ENCODE results near the gene POLR1B. TPM values are rescaled to one million over a fixed set of nuclear protein-coding genes. Genes with fewer than 3 reads are reported as not detected.
"Not testable (repeated sequence)": the region's sequence is repeated elsewhere in the genome, so short reads cannot be mapped to it uniquely, and the experiment has no call there.

POLR1B gene
- total and polyA plus RNA-seq, 8 donors = 18.4 to 25.3 (median 21.2) TPM

DNA sequence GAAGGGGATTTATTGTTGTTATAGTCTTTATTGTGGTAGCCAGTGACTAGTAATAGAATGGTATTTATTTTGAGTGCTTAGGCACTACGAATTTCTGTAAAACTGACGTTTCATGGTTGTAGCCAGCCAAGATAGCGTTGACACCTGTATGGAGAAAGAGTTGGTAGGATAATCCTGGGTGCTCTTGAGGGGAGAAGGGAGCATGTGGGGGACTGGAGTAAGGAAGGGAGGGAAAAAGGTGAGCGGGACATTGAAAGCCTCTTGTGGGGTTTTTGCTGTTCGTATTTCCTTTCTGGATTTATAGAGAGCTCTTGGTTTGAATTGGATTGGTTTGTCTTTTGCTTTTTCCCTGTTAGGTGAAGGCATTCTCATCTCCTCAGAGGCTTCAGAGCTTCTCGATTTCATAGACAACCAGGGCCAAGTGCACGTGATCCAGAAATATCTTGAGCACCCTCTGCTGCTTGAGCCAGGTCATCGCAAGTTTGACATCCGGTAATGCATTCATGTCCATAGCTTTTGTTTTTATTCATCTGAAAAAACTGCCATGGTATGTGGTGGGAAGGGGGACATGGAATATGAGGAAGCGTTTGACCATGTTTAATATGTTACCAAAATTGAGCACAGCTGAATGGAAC, 41.3 kb upstream of the POLR1B start:
- DNase-seq; H3K9me3 ChIP-seq; intact Hi-C loops (cut with DNase I); H3K4me1 ChIP-seq; H3K4me3 ChIP-seq; H3K27me3 ChIP-seq; H3K27ac ChIP-seq: not testable (repeated sequence)
- peak; percentile 91 for ATAC-seq
- H3K36me3 ChIP-seq = peaks cover 0 to 19% of the 10 kb centered on the region in 2 donors
- TF ChIP-seq, protein P1, sequence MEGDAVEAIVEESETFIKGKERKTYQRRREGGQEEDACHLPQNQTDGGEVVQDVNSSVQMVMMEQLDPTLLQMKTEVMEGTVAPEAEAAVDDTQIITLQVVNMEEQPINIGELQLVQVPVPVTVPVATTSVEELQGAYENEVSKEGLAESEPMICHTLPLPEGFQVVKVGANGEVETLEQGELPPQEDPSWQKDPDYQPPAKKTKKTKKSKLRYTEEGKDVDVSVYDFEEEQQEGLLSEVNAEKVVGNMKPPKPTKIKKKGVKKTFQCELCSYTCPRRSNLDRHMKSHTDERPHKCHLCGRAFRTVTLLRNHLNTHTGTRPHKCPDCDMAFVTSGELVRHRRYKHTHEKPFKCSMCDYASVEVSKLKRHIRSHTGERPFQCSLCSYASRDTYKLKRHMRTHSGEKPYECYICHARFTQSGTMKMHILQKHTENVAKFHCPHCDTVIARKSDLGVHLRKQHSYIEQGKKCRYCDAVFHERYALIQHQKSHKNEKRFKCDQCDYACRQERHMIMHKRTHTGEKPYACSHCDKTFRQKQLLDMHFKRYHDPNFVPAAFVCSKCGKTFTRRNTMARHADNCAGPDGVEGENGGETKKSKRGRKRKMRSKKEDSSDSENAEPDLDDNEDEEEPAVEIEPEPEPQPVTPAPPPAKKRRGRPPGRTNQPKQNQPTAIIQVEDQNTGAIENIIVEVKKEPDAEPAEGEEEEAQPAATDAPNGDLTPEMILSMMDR (IDR thresholded peaks at IDR 0.05) = peak in 1 of 2 donors; percentile 20

DNA sequence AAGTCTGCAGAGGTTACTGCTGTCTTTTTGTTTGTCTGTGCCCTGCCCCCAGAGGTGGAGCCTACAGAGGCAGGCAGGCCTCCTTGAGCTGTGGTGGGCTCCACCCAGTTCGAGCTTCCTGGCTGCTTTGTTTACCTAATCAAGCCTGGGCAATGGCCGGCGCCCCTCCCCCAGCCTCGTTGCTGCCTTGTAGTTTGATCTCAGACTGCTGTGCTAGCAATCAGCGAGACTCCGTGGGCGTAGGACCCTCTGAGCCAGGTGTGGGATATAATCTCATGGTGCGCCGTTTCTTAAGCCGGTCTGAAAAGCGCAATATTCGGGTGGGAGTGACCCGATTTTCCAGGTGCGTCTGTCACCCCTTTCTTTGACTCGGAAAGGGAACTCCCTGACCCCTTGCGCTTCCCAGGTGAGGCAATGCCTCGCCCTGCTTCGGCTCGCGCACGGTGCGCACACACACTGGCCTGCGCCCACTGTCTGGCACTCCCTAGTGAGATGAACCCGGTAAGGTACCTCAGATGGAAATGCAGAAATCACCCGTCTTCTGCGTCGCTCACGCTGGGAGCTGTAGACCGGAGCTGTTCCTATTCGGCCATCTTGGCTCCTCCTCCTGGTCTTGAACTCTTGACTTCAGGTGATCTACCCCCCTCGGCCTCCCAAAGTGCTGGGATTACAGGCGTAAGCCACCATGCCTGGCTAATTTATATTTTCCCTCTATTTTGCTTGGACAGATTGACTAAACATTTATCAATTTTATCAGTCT, 32.8 kb upstream of the POLR1B start:
- intact Hi-C loops (cut with DNase I); H3K27me3 ChIP-seq; H3K27ac ChIP-seq; H3K9me3 ChIP-seq; ATAC-seq; DNase-seq; H3K4me3 ChIP-seq; H3K4me1 ChIP-seq: not testable (repeated sequence)
- H3K36me3 ChIP-seq = peaks cover 0 to 23% of the 10 kb centered on the region in 2 donors

DNA sequence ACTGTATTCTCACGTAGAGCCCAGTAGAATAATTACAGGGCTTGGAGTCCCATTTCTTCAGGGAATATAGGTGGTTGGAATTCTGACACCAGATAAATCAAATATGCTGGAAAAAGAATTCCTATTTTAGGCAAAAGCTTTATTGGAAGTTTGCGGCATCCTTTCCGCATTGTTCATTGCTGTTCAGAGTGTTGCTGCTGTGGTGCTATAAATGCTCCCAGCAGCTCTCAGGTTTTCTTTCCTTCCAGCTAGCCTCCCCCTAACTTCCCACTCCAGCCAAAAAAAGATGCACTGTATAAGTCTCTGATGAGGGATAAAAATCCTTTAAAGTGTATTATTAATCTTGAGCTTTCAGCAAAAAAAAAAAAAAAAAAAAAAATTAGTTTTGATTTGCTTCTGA, 25.5 kb upstream of the POLR1B start:
- no peaks in the 10 kb centered on the region for H3K4me1 ChIP-seq
- DNase-seq (no peak), ATAC-seq (no peak)
- no peak overlapping the region for H3K27ac ChIP-seq
- H3K9me3 ChIP-seq = peaks cover 0 to 6% of the 10 kb centered on the region in 2 donors
- H3K27me3 ChIP-seq = no peaks in the 10 kb centered on the region
- no peak overlapping the region for H3K4me3 ChIP-seq
- TF ChIP-seq, protein P1 (IDR thresholded peaks at IDR 0.05) = no peak
- intact Hi-C loops (cut with DNase I) = no loop called here
- peaks cover 0 to 57% of the 10 kb centered on the region in 2 donors for H3K36me3 ChIP-seq

DNA sequence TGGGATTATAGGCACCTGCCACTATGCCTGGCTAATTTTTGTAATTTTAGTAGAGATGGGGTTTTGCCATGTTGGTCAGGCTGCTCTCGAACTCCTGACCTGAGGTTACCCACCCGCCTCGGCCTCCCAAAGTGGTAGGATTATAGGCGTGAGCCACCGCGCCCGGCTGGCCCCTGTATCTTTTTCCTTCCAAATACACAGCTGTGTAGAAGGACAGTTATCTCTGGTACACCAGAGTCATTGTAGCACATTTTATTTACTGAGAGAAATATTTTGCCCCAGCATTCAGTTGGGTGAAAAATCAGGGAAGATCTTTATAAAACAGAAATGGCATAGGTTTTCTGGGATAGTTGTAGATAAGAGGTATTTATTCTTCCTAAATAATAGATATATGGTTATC, 23.5 kb upstream of the POLR1B start:
- H3K9me3 ChIP-seq = peaks cover 0 to 6% of the 10 kb centered on the region in 2 donors
- ATAC-seq (no peak), DNase-seq (no peak)
- TF ChIP-seq, protein P1 (IDR thresholded peaks at IDR 0.05) = no peak
- H3K27ac ChIP-seq = no peak overlapping the region
- peaks cover 0 to 73% of the 10 kb centered on the region in 2 donors for H3K36me3 ChIP-seq
- H3K4me1 ChIP-seq = no peaks in the 10 kb centered on the region
- no peaks in the 10 kb centered on the region for H3K27me3 ChIP-seq
- intact Hi-C loops (cut with DNase I) = no loop called here
- no peak overlapping the region for H3K4me3 ChIP-seq

DNA sequence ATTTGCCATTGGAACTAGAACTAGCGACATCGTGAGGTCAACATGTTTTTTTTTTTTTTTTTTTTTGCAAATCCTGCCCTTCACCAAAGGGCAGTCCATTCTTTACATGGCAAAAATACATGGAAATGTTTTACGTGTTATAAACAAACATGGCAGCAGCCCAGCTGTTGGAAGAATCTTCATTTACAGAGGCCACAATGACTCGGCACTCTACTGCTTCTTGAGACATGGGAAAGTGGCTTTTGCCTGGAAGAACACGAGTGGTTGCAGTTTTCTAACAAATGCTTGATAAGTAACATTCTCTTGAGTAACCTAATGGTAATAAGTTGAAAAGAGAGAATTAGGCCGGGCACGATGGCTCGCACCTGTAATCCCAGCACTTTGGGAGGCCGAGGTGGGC, 22.8 kb upstream of the POLR1B start:
- peaks cover 0 to 75% of the 10 kb centered on the region in 2 donors for H3K36me3 ChIP-seq
- H3K27ac ChIP-seq = no peak overlapping the region
- TF ChIP-seq, protein P1 (IDR thresholded peaks at IDR 0.05) = no peak
- intact Hi-C loops (cut with DNase I) = no loop called here
- H3K9me3 ChIP-seq = peaks cover 0 to 6% of the 10 kb centered on the region in 2 donors
- no peak overlapping the region for H3K4me3 ChIP-seq
- DNase-seq (no peak), ATAC-seq (no peak)
- no peaks in the 10 kb centered on the region for H3K27me3 ChIP-seq
- H3K4me1 ChIP-seq = no peaks in the 10 kb centered on the region
